Measurements from ENCODE around the gene TMEM178B.

GRCh38 chr7:141452911-141453310, 379.0 kb downstream of the TMEM178B start:
- TF ChIP-seq USF2 (IDR thresholded peaks at IDR 0.05; ENCODE audit: borderline replicate concordance, low read depth, low read length) = no peak
- no peak for TF ChIP-seq CTCF (IDR thresholded peaks at IDR 0.05 in 2 of 3, conservative IDR thresholded peaks at IDR 0.05 in 1 of 3; ENCODE audit: control insufficient read depth in 2 of 3, extremely low read depth in 1 of 3, insufficient read depth in 1 of 3, low read depth in 3 of 3, low read length in 3 of 3)
- no peak for TF ChIP-seq NFIC (IDR thresholded peaks at IDR 0.05; ENCODE audit: low read depth, low read length)
- TF ChIP-seq YY1 (IDR thresholded peaks at IDR 0.05; ENCODE audit: low read depth, low read length) = no peak
- no peak for TF ChIP-seq EZH2 (IDR thresholded peaks at IDR 0.05; ENCODE audit: borderline replicate concordance, control insufficient read depth, low read depth, low read length)
- no peak for TF ChIP-seq PAX5 (IDR thresholded peaks at IDR 0.05; ENCODE audit: borderline replicate concordance, low read depth, low read length)
- TF ChIP-seq CHD1 (IDR thresholded peaks at IDR 0.05; ENCODE audit: low read depth, low read length) = no peak
- TF ChIP-seq BACH1 (IDR thresholded peaks at IDR 0.05; ENCODE audit: borderline replicate concordance) = no peak
- no peak for TF ChIP-seq MEF2B (IDR thresholded peaks at IDR 0.05; ENCODE audit: partially characterized antibody, poor library complexity, severe bottlenecking)
- TF ChIP-seq EP300 (IDR thresholded peaks at IDR 0.05; ENCODE audit: borderline replicate concordance in 1 of 2, control insufficient read depth in 1 of 2, low read depth in 2 of 2, low read length in 2 of 2) = no peak
- no peak for TF ChIP-seq MAX (IDR thresholded peaks at IDR 0.05; ENCODE audit: low read depth, low read length)
- TF ChIP-seq ESRRA (IDR thresholded peaks at IDR 0.05; ENCODE audit: low read length) = no peak
- no peak for TF ChIP-seq E2F8 (IDR thresholded peaks at IDR 0.05; ENCODE audit: low read depth, partially characterized antibody)

Measured in GM12878 (cell line).